Heart left ventricle (tissue), 16 donors: Measurements from ENCODE around the gene PRKAG2. TPM values are rescaled to one million over a fixed set of nuclear protein-coding genes. Genes with fewer than 3 reads are reported as not detected.

Experiments
- ATAC-seq, 4 donors: fragments of 200-7000 bp; cut with Tn5 transposase; one replicate each; pipeline ENCODE4 v1.9.1; 2020 to 2022; ENCODE audit warnings: moderate library complexity in 4 of 4, mild to moderate bottlenecking in 3 of 4, moderate number of reproducible peaks in 1 of 4
- DNase-seq, 5 donors: peaks; one replicate each; pipeline ENCODE4 v3.0.0-alpha.2; 2020
- H3K27ac ChIP-seq, 12 donors: fragments of 200-600 bp; sonication (generic) in 4 of 12; one replicate each; pipeline versions ENCODE4 v1.5.0 to v1.8.0; 2016 to 2022; ENCODE audit warnings: mild to moderate bottlenecking in 2 of 12
- H3K27me3 ChIP-seq, 9 donors: fragments of 200-600 bp; sonication (generic) in 2 of 9; one replicate each; pipeline versions ENCODE4 v1.5.1 to v1.8.0; 2016 to 2022; ENCODE audit warnings: mild to moderate bottlenecking in 3 of 9
- H3K36me3 ChIP-seq, 9 donors: fragments of 200-600 bp; sonication (generic) in 2 of 9; one replicate each; pipeline versions ENCODE4 v1.5.0 to v1.8.0; 2018 to 2022; ENCODE audit warnings: mild to moderate bottlenecking in 2 of 9
- H3K4me1 ChIP-seq, 12 donors: fragments of 200-600 bp; sonication (generic) in 4 of 12; one replicate each; pipeline versions ENCODE4 v1.5.0 to v1.8.0; 2016 to 2022; ENCODE audit warnings: mild to moderate bottlenecking in 3 of 12
- H3K4me3 ChIP-seq, 12 donors: fragments of 200-600 bp; sonication (generic) in 4 of 12; one replicate each; pipeline versions ENCODE4 v1.5.0 to v1.8.0; 2017 to 2022; ENCODE audit warnings: mild to moderate bottlenecking in 9 of 12, moderate library complexity in 4 of 12
- H3K9me3 ChIP-seq, 12 donors: fragments of 200-600 bp; sonication (generic) in 4 of 12; one replicate each; pipeline versions ENCODE4 v1.5.0 to v1.8.0; 2016 to 2022; ENCODE audit warnings: mild to moderate bottlenecking in 1 of 12
- POLR2A ChIP-seq, 2 donors: fragments of 450-650 bp; IDR thresholded peaks; one replicate each; pipeline ENCODE4 v1.6.1; 2017; ENCODE audit warnings: antibody characterized with exemption in 2 of 2, mild to moderate bottlenecking in 2 of 2, moderate library complexity in 2 of 2
- WGBS, 4 donors: extraction: QIAGEN DNeasy Blood & Tissue Kit in 2 of 4; methylation state at CpG; one replicate each; pipeline versions ENCODE4 v1.1.5 to v1.1.7; 2013 to 2018; 5-methylcytosine and 5-hydroxymethylcytosine counted together
- intact Hi-C, 10 donors: fragments of 100-400 bp; cut with DNase I; formaldehyde crosslinking; loops; one replicate each; pipeline versions ENCODE4 v1.11.1 to v1.14.2; 2022
- polyA plus RNA-seq, 2 donors: library from polyadenylated mRNA; stranded (reverse); fragments of 200-250 nt; gene quantifications; one replicate each; pipeline ENCODE4 v1.2.3, GENCODE V29; 2013
- total RNA-seq, 9 donors: library from RNA; depleted of rRNA in 2 of 9; stranded (reverse); fragments of >200 nt in 2 of 9; fragmentation: NEBNext Ultra II Directional in 3 of 9; extraction: Animal tissue kit (Norgen Biotek cat#: 25700) in 3 of 9; gene quantifications; one replicate each; pipeline versions ENCODE4 v1.1.0 to v1.2.4, GENCODE V29; 2016 to 2023
- TF ChIP-seq, protein P1 (sequence below), 12 donors: fragments of 200-600 bp; sonication (generic) in 4 of 12; IDR thresholded peaks; one replicate each; pipeline versions ENCODE4 v1.5.0 to v1.8.0; 2018 to 2022; ENCODE audit warnings: antibody characterized with exemption in 12 of 12, mild to moderate bottlenecking in 5 of 12
- donor health status: ischemic (EF 13 %, LVEDD 7.1; RV severe dilation, severe dysfunction).
- donor health status: healthy with polysubstance abuse.
- donor health status: DM: no; HTN: yes; CAD: no.
- donor health status: DM: no; HTN: no; CAD: no.
- donor health status: ischemic (EF 25% LVEDD 6.9; RV normal size, moderate dysfunction).
- donor health status: ischemic (EF 25% LVEDD 5.7; RV mildly dilated, moderate dysfunction).
- donor health status: healthy.
- donor health status: DM: yes; HTN: yes; CAD: no.
- donor health status: ischemic (EF 35%, LVEDD 5.7; RV mildly dilated, moderate dysfunction).
- donor health status: nonischemic (EF 11% LVEDD 7.7; RV severe dilation, severe dysfunction).
- donor health status: DM: yes; HTN: yes; CAD: no.
- donor health status: PGD.
- donor health status: ischemic (EF 29% LVEDD 5.4; RV normal size, mild dysfunction).
- donor health status: nonischemic (EF 23%, LVEDD 6.1; RV moderate dilation, normal function).

PRKAG2 gene
- total and polyA plus RNA-seq, 11 donors, result 50.2 to 179 (median 108) TPM

DNA sequence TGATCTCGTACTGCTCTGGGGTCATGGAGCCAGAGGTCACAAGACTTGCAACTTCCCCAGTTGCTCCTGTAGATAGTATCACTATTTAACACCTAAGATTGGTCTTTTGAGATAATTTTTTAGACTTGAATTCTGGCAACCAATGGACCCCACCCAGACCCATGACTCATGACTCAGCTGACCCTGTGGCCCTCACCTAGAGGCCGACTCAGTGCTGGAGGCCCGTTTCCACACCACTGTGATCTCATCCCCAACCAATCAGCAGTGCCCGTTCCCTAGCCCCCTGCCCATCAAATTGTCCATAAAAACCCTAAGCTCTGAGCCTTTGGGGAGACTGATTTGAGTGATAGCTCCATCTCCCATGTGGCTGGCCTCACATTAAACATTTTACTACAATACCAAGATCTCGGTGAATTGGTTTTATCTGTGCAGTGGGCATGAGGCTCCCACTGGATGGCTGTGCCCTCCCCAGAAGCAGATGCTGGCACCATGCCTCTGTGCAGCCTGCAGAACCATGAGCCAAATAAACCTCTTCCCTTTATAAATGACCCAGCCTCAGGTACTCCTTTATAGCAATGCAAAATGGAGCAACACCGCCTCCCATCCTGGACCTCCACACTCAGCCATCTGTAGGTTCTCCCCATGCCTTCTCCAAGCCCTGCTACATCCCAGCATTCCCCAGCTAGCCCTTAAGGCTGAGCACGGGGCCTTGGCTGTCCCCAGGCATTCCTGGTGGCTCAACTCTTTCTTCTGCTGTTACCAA, 98.8 kb downstream of the PRKAG2 start:
- 89 to 97% (median 91%) methylated on average over 7 of the region's 7 CpGs for WGBS, 4 donors
- DNase-seq, result peak in 1 of 5 donors; percentile 16
- intact Hi-C loops, result loop anchor here in 1 of 10 donors (10.0 kb wide), 1 partner anchor 367 kb away; no protein-coding TSS in a partner anchor
- no peaks in the 10 kb centered on the region for H3K9me3 ChIP-seq
- TF ChIP-seq, protein P1, sequence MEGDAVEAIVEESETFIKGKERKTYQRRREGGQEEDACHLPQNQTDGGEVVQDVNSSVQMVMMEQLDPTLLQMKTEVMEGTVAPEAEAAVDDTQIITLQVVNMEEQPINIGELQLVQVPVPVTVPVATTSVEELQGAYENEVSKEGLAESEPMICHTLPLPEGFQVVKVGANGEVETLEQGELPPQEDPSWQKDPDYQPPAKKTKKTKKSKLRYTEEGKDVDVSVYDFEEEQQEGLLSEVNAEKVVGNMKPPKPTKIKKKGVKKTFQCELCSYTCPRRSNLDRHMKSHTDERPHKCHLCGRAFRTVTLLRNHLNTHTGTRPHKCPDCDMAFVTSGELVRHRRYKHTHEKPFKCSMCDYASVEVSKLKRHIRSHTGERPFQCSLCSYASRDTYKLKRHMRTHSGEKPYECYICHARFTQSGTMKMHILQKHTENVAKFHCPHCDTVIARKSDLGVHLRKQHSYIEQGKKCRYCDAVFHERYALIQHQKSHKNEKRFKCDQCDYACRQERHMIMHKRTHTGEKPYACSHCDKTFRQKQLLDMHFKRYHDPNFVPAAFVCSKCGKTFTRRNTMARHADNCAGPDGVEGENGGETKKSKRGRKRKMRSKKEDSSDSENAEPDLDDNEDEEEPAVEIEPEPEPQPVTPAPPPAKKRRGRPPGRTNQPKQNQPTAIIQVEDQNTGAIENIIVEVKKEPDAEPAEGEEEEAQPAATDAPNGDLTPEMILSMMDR (IDR thresholded peaks at IDR 0.05), result no peak
- no peak for TF ChIP-seq POLR2A (IDR thresholded peaks at IDR 0.05)
- no peak for ATAC-seq
- peaks cover 0 to 8% (median 6%) of the 10 kb centered on the region in 12 donors for H3K4me1 ChIP-seq
- peaks cover 0 to 5% (median 0%) of the 10 kb centered on the region in 9 donors for H3K36me3 ChIP-seq
- no peaks in the 10 kb centered on the region for H3K27me3 ChIP-seq
- no peak overlapping the region for H3K4me3 ChIP-seq
- no peak overlapping the region for H3K27ac ChIP-seq

DNA sequence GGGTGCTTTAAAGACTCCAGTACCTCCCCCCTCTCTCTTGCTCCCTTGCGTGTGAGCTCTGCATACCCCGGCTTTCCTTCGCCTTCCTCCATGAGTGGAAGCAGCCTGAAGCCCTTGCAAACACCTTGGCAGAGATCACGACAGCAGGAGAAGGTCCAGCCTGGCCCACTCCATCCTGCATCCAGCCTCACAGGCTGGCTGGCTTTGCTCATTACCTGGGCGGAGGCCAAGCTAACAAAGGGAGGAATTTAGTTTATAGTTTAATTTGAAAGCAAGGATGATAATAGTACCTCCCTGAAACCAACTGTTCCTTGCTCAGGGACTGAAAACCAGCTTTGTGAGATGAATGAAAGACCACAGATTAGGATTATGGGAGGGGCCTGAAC, 99.4 kb downstream of the PRKAG2 start:
- H3K27ac ChIP-seq, result no peak overlapping the region
- intact Hi-C loops, result loop anchor here in 1 of 10 donors (10.0 kb wide), 1 partner anchor 367 kb away; no protein-coding TSS in a partner anchor
- ATAC-seq (no peak), DNase-seq (no peak)
- no peaks in the 10 kb centered on the region for H3K27me3 ChIP-seq
- WGBS, 4 donors, result 93 to 97% (median 94%) methylated on average over 5 of the region's 5 CpGs
- TF ChIP-seq, protein P1 (IDR thresholded peaks at IDR 0.05), result no peak
- TF ChIP-seq POLR2A (IDR thresholded peaks at IDR 0.05), result no peak
- H3K36me3 ChIP-seq, result peaks cover 0 to 5% (median 0%) of the 10 kb centered on the region in 9 donors
- H3K4me1 ChIP-seq, result peaks cover 0 to 2% (median under 1%) of the 10 kb centered on the region in 12 donors
- no peak overlapping the region for H3K4me3 ChIP-seq
- H3K9me3 ChIP-seq, result no peaks in the 10 kb centered on the region

DNA sequence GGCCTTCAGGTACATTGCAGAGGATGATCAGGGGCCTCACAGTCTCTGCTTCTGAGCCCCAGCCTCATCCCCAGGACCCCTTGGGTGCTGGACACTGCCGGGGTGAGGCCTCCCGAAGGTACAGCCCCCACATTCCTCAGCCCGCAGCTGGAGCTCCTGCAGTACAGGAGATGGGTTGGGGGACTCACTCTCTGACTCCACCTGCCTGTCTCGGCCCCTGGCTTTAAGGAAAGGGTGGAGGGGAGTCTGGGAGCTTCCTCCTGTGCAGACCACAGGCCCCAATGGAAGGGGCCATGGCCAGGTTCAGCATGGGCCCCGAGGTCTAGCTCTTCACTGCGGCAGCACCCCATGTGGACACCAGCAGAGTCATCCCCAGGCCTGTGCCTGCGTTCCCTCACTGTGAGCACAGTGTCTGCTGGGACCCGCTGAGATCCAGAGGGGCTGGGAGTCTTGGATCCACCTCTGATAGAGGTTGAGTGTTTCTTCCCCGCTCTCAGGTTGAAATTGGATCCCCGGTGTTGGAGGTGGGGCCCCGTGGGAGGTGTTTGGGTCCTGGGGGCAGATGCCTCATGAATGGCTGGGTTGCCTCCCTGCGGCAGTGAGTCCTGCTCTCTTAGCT, 99.9 kb downstream of the PRKAG2 start:
- Histone ChIP-seq H3K27ac (no peak overlapping the region), H3K9me3 (no peaks in the 10 kb centered on the region), H3K4me1 (no peaks in the 10 kb centered on the region), H3K36me3 (peaks cover 0 to 5% (median 0%) of the 10 kb centered on the region in 9 donors), H3K27me3 (no peaks in the 10 kb centered on the region), H3K4me3 (no peak overlapping the region)
- TF ChIP-seq POLR2A (IDR thresholded peaks at IDR 0.05), result no peak
- TF ChIP-seq, protein P1 (IDR thresholded peaks at IDR 0.05), result no peak
- intact Hi-C loops, result loop anchor here in 1 of 10 donors (10.0 kb wide), 1 partner anchor 368 kb away; no protein-coding TSS in a partner anchor
- DNase-seq (peak in 2 of 5 donors; percentile 14 to 16), ATAC-seq (peak in 1 of 4 donors; percentile 15)
- 93 to 100% (median 94%) methylated on average over 7 to 12 of the region's 12 CpGs for WGBS, 4 donors

DNA sequence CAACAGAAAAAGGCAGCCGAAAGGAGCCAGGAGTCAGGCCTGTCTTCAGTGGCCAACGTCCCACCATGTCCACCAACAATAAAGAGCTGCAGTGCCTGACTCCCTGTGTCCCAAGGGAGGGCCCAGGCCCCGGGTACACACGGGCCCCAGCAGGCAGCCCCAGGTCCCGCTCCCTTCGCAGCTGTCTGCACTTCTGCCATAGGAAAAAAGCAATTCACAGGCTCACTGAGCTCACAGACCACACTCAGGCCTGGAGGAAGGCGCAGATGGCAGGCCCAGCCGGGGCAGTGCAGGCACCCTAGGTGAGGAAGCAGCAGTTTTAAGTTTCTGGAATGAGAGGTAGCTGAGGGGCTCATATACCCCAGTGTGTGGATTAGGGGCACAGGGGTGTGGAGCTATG, 100.5 kb downstream of the PRKAG2 start:
- DNase-seq, result peak in 1 of 5 donors; percentile 16
- Histone ChIP-seq H3K27me3 (no peaks in the 10 kb centered on the region), H3K27ac (no peak overlapping the region), H3K4me1 (no peaks in the 10 kb centered on the region), H3K4me3 (no peak overlapping the region), H3K36me3 (peaks cover 0 to 5% (median 0%) of the 10 kb centered on the region in 9 donors), H3K9me3 (no peaks in the 10 kb centered on the region)
- 83 to 95% (median 92%) methylated on average over 6 to 8 of the region's 8 CpGs for WGBS, 4 donors
- no peak for ATAC-seq
- intact Hi-C loops, result loop anchor here in 1 of 10 donors (10.0 kb wide), 1 partner anchor 368 kb away; no protein-coding TSS in a partner anchor
- TF ChIP-seq, protein P1 (IDR thresholded peaks at IDR 0.05), result no peak
- no peak for TF ChIP-seq POLR2A (IDR thresholded peaks at IDR 0.05)
